GM12878 (cell line): ENCODE data around the gene USP4. TPM values are rescaled to one million over a fixed set of nuclear protein-coding genes. Genes with fewer than 3 reads are reported as not detected.

Source experiments
- ATAC-seq: fragments of 200-7000 bp; cut with Tn5 transposase; 3 replicates; pipeline ENCODE4 v1.9.1; 2020; ENCODE audit warnings: mild to moderate bottlenecking, moderate library complexity
- BruUV-seq: library from RNA; stranded (reverse); fragments of 400-500 nt; replicated peaks from 2 replicates; lab custom pipeline; 2021; lab: Mats Ljungman, UMichigan
- CTCF ChIA-PET: fragments of 300-600 bp; sonication (Branson Sonifier 250); formaldehyde crosslinking; extraction: SDS; loops from one replicate; lab custom pipeline; 2021; ENCODE audit warnings: inconsistent platforms; lab: Yijun Ruan, JAX
- POLR2A ChIA-PET: fragments of 350-600 bp; formaldehyde crosslinking; extraction: SDS; loops from one replicate; lab custom pipeline; 2021; ENCODE audit warnings: inconsistent platforms; lab: Charles Lee
- RAD21 ChIA-PET: fragments of 300-600 bp; sonication (Branson Sonifier 250); formaldehyde crosslinking; loops from one replicate; lab custom pipeline; 2023; ENCODE audit warnings: antibody characterized with exemption; ENCODE audit not compliant: unreplicated experiment; lab: Charles Lee
- SMC1A ChIA-PET: fragments of 300-600 bp; sonication (Branson Sonifier 250); formaldehyde crosslinking; loops from one replicate; lab custom pipeline; 2023; ENCODE audit not compliant: unreplicated experiment, uncharacterized antibody; lab: Charles Lee
- DNase-seq: peaks from one replicate; pipeline ENCODE4 v3.0.0-alpha.2; 2011; ENCODE audit warnings: low read depth, low spot score
- FAIRE-seq: peaks from 3 replicates; lab custom pipeline; 2011; peaks lifted over from hg19 to GRCh38; lab: Jason Lieb, UNC
- H2AFZ ChIP-seq: 2 replicates; pipeline ENCODE4 v1.6.0; 2011; ENCODE audit warnings: low read depth, low read length, control low read depth; ENCODE audit not compliant: control insufficient read depth
- H3K27ac ChIP-seq: 2 replicates; pipeline ENCODE4 v1.5.1; 2011; ENCODE audit warnings: control low read depth; ENCODE audit not compliant: control insufficient read depth, insufficient read depth
- H3K27me3 ChIP-seq, 2 experiments: replicated peaks in 1 of 2; 2 replicates each; pipeline versions ENCODE4 v1.6.0 to v1.6.1; 2011; ENCODE audit warnings: low read length in 1 of 2; ENCODE audit not compliant: control insufficient read depth in 2 of 2, insufficient read depth in 2 of 2
- H3K36me3 ChIP-seq, 2 experiments: 2 replicates each; pipeline ENCODE4 v1.5.1; 2011; ENCODE audit warnings: low read length in 1 of 2; ENCODE audit not compliant: control insufficient read depth in 2 of 2, insufficient read depth in 2 of 2
- H3K4me1 ChIP-seq: 2 replicates; pipeline ENCODE4 v1.6.1; 2011; ENCODE audit warnings: mild to moderate bottlenecking, low read length, moderate library complexity, mixed read lengths; ENCODE audit not compliant: control insufficient read depth, insufficient read depth
- H3K4me2 ChIP-seq: 2 replicates; pipeline ENCODE4 v1.6.0; 2011; ENCODE audit warnings: control low read depth; ENCODE audit not compliant: control insufficient read depth, insufficient read depth
- H3K4me3 ChIP-seq: fragments of 200-600 bp; sonication (generic); 2 replicates; pipeline ENCODE4 v1.5.1; 2016
- H3K79me2 ChIP-seq: 2 replicates; pipeline ENCODE4 v1.6.0; 2011; ENCODE audit warnings: low read length; ENCODE audit not compliant: control insufficient read depth, insufficient read depth
- H3K9ac ChIP-seq: 2 replicates; pipeline ENCODE4 v1.8.0; 2011; ENCODE audit warnings: low read length, control low read depth, mixed read lengths; ENCODE audit not compliant: control insufficient read depth, insufficient read depth
- H3K9me3 ChIP-seq: replicated peaks from 3 replicates; pipeline ENCODE4 v1.5.1; 2011; ENCODE audit warnings: mild to moderate bottlenecking, low read length; ENCODE audit not compliant: control insufficient read depth, insufficient read depth
- H4K20me1 ChIP-seq: 2 replicates; pipeline ENCODE4 v1.6.0; 2011; ENCODE audit not compliant: control insufficient read depth, insufficient read depth
- ASH2L ChIP-seq: fragments of 300-600, 200-600 bp; sonication (generic); IDR thresholded peaks from 2 replicates; pipeline ENCODE4 v1.6.1; 2017; ENCODE audit warnings: low read depth, mild to moderate bottlenecking, borderline replicate concordance
- CBX3 ChIP-seq: fragments of 200-600 bp; sonication (generic); IDR thresholded peaks from 2 replicates; pipeline ENCODE4 v1.6.1; 2016; ENCODE audit warnings: low read depth, borderline replicate concordance
- CHD2 ChIP-seq: IDR thresholded peaks from 2 replicates; pipeline ENCODE4 v1.6.1; 2011; ENCODE audit warnings: low read depth, low read length, improper control_type of control experiment, borderline replicate concordance
- ESRRA ChIP-seq: IDR thresholded peaks from 2 replicates; pipeline ENCODE4 v1.6.1; 2012; ENCODE audit warnings: mild to moderate bottlenecking, low read length, improper control_type of control experiment
- MTA2 ChIP-seq: fragments of 450-650 bp; IDR thresholded peaks from 2 replicates; pipeline ENCODE4 v1.6.1; 2016; ENCODE audit warnings: low read depth, mild to moderate bottlenecking, moderate library complexity
- PML ChIP-seq: IDR thresholded peaks from 2 replicates; pipeline ENCODE4 v1.6.1; 2012; ENCODE audit warnings: low read length, inconsistent platforms
- RAD21 ChIP-seq: IDR thresholded peaks from 2 replicates; pipeline ENCODE4 v1.6.1; 2011; ENCODE audit warnings: mild to moderate bottlenecking, low read depth, low read length, moderate library complexity; ENCODE audit not compliant: insufficient read depth
- RFX5 ChIP-seq: IDR thresholded peaks from 2 replicates; pipeline ENCODE4 v1.6.1; 2011; ENCODE audit warnings: low read depth, low read length, improper control_type of control experiment
- STAT3 ChIP-seq: IDR thresholded peaks from 2 replicates; pipeline ENCODE4 v1.6.1; 2011; ENCODE audit warnings: low read depth, low read length, improper control_type of control experiment
- TBL1XR1 ChIP-seq: IDR thresholded peaks from 2 replicates; pipeline ENCODE4 v1.6.1; 2012; ENCODE audit warnings: low read depth, low read length, improper control_type of control experiment
- ZNF217 ChIP-seq: fragments of 450-650 bp; IDR thresholded peaks from 2 replicates; pipeline ENCODE4 v1.6.1; 2017; ENCODE audit warnings: antibody characterized with exemption, mild to moderate bottlenecking
- WGBS: methylation state at CpG from one replicate; pipeline ENCODE4 v1.1.6; 2016; ENCODE audit warnings: low lambda C conversion rate; ENCODE audit not compliant: insufficient replicate concordance, insufficient coverage; ENCODE audit errors: missing lambda C conversion rate; 5-methylcytosine and 5-hydroxymethylcytosine counted together
- in situ Hi-C: fragments of 300-500 bp; cut with MboI; formaldehyde crosslinking; loops from 9 replicates; pipeline ENCODE4 v1.14.3; 2018; ENCODE audit warnings: mixed read lengths
- intact Hi-C: fragments of 100-400 bp; cut with micrococcal nuclease; formaldehyde crosslinking; loops from one replicate; pipeline ENCODE4 v1.14.2; 2022; ENCODE audit not compliant: unreplicated experiment
- polyA plus RNA-seq, 11 experiments: library from polyadenylated mRNA; depleted of rRNA in 4 of 11; unstranded in 6 of 11; stranded (reverse) in 5 of 11; fragments of >200 nt; fragmentation: Nextera tagmentation in 4 of 11; fragmentation: Illumina TruSeq in 1 of 11; extraction: Ambion mirVana in 4 of 11; extraction: Trizol in 1 of 11; gene quantifications; 1 replicate in 1 of 11; 2 replicates in 10 of 11; pipeline versions ENCODE4 v1.2.1 to v1.2.3, GENCODE V29; 2011 to 2016; ENCODE audit warnings: inconsistent platforms in 2 of 11, missing spikeins in 2 of 11, low read depth in 1 of 11
- total RNA-seq, 4 experiments: library from RNA; depleted of rRNA in 3 of 4; stranded (reverse); fragments of >200 nt in 3 of 4; fragmentation: Illumina TruSeq in 1 of 4; extraction: Trizol in 1 of 4; gene quantifications; 2 replicates each; pipeline versions ENCODE4 v1.2.1 to v1.2.3, GENCODE V29; 2013 to 2021
- TF ChIP-seq, protein P1 (sequence below): fragments of 450-650 bp; IDR thresholded peaks from 2 replicates; pipeline ENCODE4 v1.6.1; 2017; ENCODE audit warnings: mild to moderate bottlenecking, low read depth, inconsistent platforms; ENCODE audit not compliant: poor library complexity, severe bottlenecking
- TF ChIP-seq, protein P2 (sequence below), 3 experiments: IDR thresholded peaks in 2 of 3; conservative IDR thresholded peaks in 1 of 3; 2 replicates each; pipeline ENCODE4 v1.5.1; 2011; ENCODE audit warnings: low read depth in 3 of 3, low read length in 3 of 3, mild to moderate bottlenecking in 3 of 3, control low read depth in 2 of 3, moderate library complexity in 2 of 3, inconsistent platforms in 1 of 3, mixed read lengths in 1 of 3; ENCODE audit not compliant: control insufficient read depth in 2 of 3, insufficient read depth in 1 of 3; ENCODE audit errors: extremely low read depth in 1 of 3
- TF ChIP-seq, protein P3 (sequence below): fragments of 450-650 bp; conservative IDR thresholded peaks from 2 replicates; pipeline ENCODE4 v1.6.1; 2017; ENCODE audit warnings: mild to moderate bottlenecking, moderate library complexity

The USP4 gene
- total and polyA plus RNA-seq, 10 of the 15 experiments (the other 5 are each of a cell fraction or from before 2014, with no cell fraction given) = 26.5 to 77.1 (median 66.0) TPM

DNA sequence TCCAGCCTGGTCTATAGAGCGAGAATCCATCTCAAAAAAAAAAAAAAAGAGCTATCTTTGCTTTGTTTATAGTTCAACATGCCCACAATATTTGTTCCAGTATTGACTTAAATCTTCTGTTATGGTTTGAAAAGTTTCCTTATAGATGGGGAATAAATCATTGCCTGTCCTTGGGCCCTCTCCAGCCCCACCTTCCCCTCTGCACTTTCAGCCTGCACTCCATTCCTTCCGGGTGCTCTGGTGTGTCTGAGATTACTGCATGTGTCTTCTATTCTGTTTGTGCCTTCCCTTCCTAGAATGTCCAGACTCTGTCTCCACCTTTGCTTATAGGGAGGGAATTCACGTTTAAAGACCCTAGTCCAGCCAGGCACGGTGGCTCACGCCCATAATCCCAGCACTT lies 43.5 kb upstream of the USP4 start (continued):
- no peak for TF ChIP-seq RFX5
- no peak for TF ChIP-seq PML
- no peak for TF ChIP-seq CBX3
- TF ChIP-seq, protein P1, sequence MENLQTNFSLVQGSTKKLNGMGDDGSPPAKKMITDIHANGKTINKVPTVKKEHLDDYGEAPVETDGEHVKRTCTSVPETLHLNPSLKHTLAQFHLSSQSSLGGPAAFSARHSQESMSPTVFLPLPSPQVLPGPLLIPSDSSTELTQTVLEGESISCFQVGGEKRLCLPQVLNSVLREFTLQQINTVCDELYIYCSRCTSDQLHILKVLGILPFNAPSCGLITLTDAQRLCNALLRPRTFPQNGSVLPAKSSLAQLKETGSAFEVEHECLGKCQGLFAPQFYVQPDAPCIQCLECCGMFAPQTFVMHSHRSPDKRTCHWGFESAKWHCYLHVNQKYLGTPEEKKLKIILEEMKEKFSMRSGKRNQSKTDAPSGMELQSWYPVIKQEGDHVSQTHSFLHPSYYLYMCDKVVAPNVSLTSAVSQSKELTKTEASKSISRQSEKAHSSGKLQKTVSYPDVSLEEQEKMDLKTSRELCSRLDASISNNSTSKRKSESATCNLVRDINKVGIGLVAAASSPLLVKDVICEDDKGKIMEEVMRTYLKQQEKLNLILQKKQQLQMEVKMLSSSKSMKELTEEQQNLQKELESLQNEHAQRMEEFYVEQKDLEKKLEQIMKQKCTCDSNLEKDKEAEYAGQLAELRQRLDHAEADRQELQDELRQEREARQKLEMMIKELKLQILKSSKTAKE = no peak
- TF ChIP-seq CHD2 = no peak
- TF ChIP-seq, all 136 proteins: peak for 0

DNA sequence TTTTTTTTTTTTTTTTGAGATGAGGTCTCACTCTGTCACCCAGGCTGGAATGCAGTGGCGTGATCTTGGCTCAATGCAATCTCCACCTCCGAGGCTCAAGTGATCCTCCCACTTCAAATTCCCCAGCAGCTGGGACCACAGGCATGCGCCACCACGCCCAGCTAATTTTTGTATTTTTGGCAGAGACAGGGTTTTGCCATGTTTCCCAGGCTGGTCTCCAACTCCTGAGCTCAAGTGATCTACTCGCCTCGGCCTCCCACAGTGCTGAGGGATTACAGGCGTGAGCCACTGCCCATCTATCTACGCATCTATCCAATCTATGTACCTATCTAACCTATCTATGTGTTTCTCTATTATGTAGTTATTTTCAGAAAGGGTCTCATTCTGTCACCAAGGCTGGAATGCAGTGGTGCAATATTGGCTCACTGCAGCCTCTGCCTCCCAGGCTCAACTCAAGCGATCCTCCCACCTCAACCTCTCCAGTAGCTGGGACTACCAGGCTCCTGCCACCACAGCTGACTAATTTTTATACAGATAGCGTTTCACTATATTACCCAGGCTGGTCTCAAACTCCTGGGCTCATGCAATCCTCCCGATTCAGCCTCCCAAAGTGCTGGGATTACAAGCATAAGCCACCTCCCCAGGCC lies 38.5 kb upstream of the USP4 start:
- H3K4me2 ChIP-seq = 0 out of 2 replicates have a peak overlapping the region, but pooled peaks have one; percentile 10
- intact Hi-C loops = no loop called here
- in situ Hi-C loops = no loop called here
- peaks cover 70% of the 10 kb centered on the region for H3K79me2 ChIP-seq
- no peaks in the 10 kb centered on the region for H3K27me3 ChIP-seq
- no peak for TF ChIP-seq MTA2
- TF ChIP-seq RAD21 = no peak
- no peak for TF ChIP-seq ZNF217
- TF ChIP-seq, protein P2, sequence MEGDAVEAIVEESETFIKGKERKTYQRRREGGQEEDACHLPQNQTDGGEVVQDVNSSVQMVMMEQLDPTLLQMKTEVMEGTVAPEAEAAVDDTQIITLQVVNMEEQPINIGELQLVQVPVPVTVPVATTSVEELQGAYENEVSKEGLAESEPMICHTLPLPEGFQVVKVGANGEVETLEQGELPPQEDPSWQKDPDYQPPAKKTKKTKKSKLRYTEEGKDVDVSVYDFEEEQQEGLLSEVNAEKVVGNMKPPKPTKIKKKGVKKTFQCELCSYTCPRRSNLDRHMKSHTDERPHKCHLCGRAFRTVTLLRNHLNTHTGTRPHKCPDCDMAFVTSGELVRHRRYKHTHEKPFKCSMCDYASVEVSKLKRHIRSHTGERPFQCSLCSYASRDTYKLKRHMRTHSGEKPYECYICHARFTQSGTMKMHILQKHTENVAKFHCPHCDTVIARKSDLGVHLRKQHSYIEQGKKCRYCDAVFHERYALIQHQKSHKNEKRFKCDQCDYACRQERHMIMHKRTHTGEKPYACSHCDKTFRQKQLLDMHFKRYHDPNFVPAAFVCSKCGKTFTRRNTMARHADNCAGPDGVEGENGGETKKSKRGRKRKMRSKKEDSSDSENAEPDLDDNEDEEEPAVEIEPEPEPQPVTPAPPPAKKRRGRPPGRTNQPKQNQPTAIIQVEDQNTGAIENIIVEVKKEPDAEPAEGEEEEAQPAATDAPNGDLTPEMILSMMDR (IDR thresholded peaks at IDR 0.05 in 2 of 3, conservative IDR thresholded peaks at IDR 0.05 in 1 of 3; ENCODE audit: control insufficient read depth in 2 of 3, extremely low read depth in 1 of 3, insufficient read depth in 1 of 3, low read depth in 3 of 3, low read length in 3 of 3) = no peak
- TF ChIP-seq TBL1XR1 = no peak
- TF ChIP-seq, protein P3, sequence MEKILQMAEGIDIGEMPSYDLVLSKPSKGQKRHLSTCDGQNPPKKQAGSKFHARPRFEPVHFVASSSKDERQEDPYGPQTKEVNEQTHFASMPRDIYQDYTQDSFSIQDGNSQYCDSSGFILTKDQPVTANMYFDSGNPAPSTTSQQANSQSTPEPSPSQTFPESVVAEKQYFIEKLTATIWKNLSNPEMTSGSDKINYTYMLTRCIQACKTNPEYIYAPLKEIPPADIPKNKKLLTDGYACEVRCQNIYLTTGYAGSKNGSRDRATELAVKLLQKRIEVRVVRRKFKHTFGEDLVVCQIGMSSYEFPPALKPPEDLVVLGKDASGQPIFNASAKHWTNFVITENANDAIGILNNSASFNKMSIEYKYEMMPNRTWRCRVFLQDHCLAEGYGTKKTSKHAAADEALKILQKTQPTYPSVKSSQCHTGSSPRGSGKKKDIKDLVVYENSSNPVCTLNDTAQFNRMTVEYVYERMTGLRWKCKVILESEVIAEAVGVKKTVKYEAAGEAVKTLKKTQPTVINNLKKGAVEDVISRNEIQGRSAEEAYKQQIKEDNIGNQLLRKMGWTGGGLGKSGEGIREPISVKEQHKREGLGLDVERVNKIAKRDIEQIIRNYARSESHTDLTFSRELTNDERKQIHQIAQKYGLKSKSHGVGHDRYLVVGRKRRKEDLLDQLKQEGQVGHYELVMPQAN = no peak
- TF ChIP-seq ASH2L = no peak
- TF ChIP-seq STAT3 = no peak
- TF ChIP-seq ESRRA = no peak
- RAD21 ChIA-PET = interaction anchor here (1.4 kb wide), 1 partner anchor 66 kb away, joined by 3 read pairs; no protein-coding TSS in a partner anchor
- peaks cover 14% of the 10 kb centered on the region for H3K4me1 ChIP-seq
- 85% methylated on average over 8 of the region's 11 CpGs for WGBS
- no peaks in the 10 kb centered on the region for H4K20me1 ChIP-seq
- CTCF ChIA-PET = no interaction called here
- peaks cover 21% of the 10 kb centered on the region; the same call in 2 of the 3 replicates for H3K9me3 ChIP-seq
- H3K36me3 ChIP-seq = peaks cover 7 to 10% of the 10 kb centered on the region in 2 experiments; a peak in 3 of 4 replicates
- no peak for ATAC-seq
- SMC1A ChIA-PET = interaction anchor here (1.0 to 1.3 kb wide), 3 partner anchors 33 to 205 kb away, joined by 3 to 4 read pairs (median 3); partner anchors contain the start of gene USP4
- no peak for FAIRE-seq
- POLR2A ChIA-PET = interaction anchor here (0.6 to 0.7 kb wide), 3 partner anchors 22 to 306 kb away, joined by 3 to 6 read pairs (median 5); no protein-coding TSS in a partner anchor
- no peak overlapping the region for H2AFZ ChIP-seq
- BruUV-seq = no TSS peak
- H3K4me3 ChIP-seq = no peak overlapping the region
- no peak overlapping the region for H3K9ac ChIP-seq
- DNase-seq = no peak
- H3K27ac ChIP-seq = no peak overlapping the region
